Mesenchymal stem cell (in vitro differentiated cells and primary cell): ENCODE data around the gene TMEM192.
"Not testable (repeated sequence)": the region's sequence is repeated elsewhere in the genome, so short reads cannot be mapped to it uniquely, and the experiment has no call there.

Experiments used
- DNase-seq: peaks from one replicate; pipeline ENCODE4 v3.0.0-alpha.2; 2013
- H2AFZ ChIP-seq: one replicate; pipeline ENCODE4 v1.6.1; 2013; ENCODE audit warnings: low read depth, mild to moderate bottlenecking, control low read depth, inconsistent platforms, low read length, moderate library complexity
- H2AK5ac ChIP-seq: 2 replicates; pipeline ENCODE4 v1.6.1; 2013; ENCODE audit warnings: low read length, moderate library complexity, mild to moderate bottlenecking, inconsistent platforms; ENCODE audit not compliant: severe bottlenecking
- H2BK120ac ChIP-seq: one replicate; pipeline ENCODE4 v1.6.1; 2013; ENCODE audit warnings: low read depth, mild to moderate bottlenecking, inconsistent platforms, low read length, moderate library complexity
- H2BK12ac ChIP-seq, 2 experiments: one replicate each; pipeline ENCODE4 v1.6.1; 2013; ENCODE audit warnings: inconsistent platforms in 2 of 2, low read length in 2 of 2, mild to moderate bottlenecking in 2 of 2, moderate library complexity in 2 of 2, control low read depth in 1 of 2
- H2BK15ac ChIP-seq: one replicate; pipeline ENCODE4 v1.6.1; 2013; ENCODE audit warnings: mild to moderate bottlenecking, low read depth, inconsistent platforms; ENCODE audit not compliant: poor library complexity, severe bottlenecking
- H2BK5ac ChIP-seq: 2 replicates; pipeline ENCODE4 v1.6.1; 2013; ENCODE audit warnings: low read depth, mild to moderate bottlenecking, low read length, control low read depth, inconsistent platforms; ENCODE audit not compliant: poor library complexity, severe bottlenecking
- H3K14ac ChIP-seq, 2 experiments: one replicate each; pipeline ENCODE4 v1.6.1; 2013; ENCODE audit warnings: inconsistent platforms in 2 of 2, low read length in 2 of 2, control low read depth in 1 of 2, mild to moderate bottlenecking in 1 of 2, moderate library complexity in 1 of 2
- H3K18ac ChIP-seq, 2 experiments: one replicate each; pipeline ENCODE4 v1.6.1; 2013; ENCODE audit warnings: inconsistent platforms in 2 of 2, low read length in 2 of 2, control low read depth in 1 of 2, low read depth in 1 of 2, mild to moderate bottlenecking in 1 of 2
- H3K23ac ChIP-seq, 2 experiments: one replicate each; pipeline ENCODE4 v1.6.1; 2013; ENCODE audit warnings: inconsistent platforms in 2 of 2, low read length in 2 of 2, mild to moderate bottlenecking in 2 of 2, moderate library complexity in 2 of 2, control low read depth in 1 of 2
- H3K27ac ChIP-seq: 2 replicates; pipeline ENCODE4 v1.5.1; 2013; ENCODE audit warnings: mild to moderate bottlenecking, moderate library complexity, low read length, control low read depth, inconsistent platforms; ENCODE audit not compliant: poor library complexity, severe bottlenecking
- H3K27me3 ChIP-seq, 2 experiments: 2 replicates each; pipeline versions ENCODE4 v1.6.1 to v1.7.0; 2013; ENCODE audit warnings: low read length in 2 of 2, mild to moderate bottlenecking in 2 of 2, moderate library complexity in 2 of 2, control low read depth in 1 of 2, inconsistent platforms in 1 of 2; ENCODE audit not compliant: control insufficient read depth in 1 of 2, insufficient read depth in 1 of 2
- H3K36me3 ChIP-seq, 2 experiments: 2 replicates each; pipeline versions ENCODE4 v1.6.1 to v1.7.0; 2013; ENCODE audit warnings: low read length in 2 of 2, control low read depth in 1 of 2, inconsistent platforms in 1 of 2, low read depth in 1 of 2, mild to moderate bottlenecking in 1 of 2; ENCODE audit not compliant: insufficient read depth in 2 of 2, control insufficient read depth in 1 of 2
- H3K4ac ChIP-seq, 2 experiments: one replicate each; pipeline ENCODE4 v1.6.1; 2013; ENCODE audit warnings: inconsistent platforms in 2 of 2, low read length in 2 of 2, mild to moderate bottlenecking in 2 of 2, moderate library complexity in 2 of 2, control low read depth in 1 of 2, low read depth in 1 of 2
- H3K4me1 ChIP-seq: 2 replicates; pipeline ENCODE4 v1.6.1; 2013; ENCODE audit warnings: low read depth, low read length, control low read depth; ENCODE audit not compliant: control insufficient read depth, insufficient read depth
- H3K4me2 ChIP-seq: 2 replicates; pipeline ENCODE4 v1.6.1; 2013; ENCODE audit warnings: low read length, mild to moderate bottlenecking, inconsistent platforms; ENCODE audit not compliant: poor library complexity, severe bottlenecking
- H3K4me3 ChIP-seq, 2 experiments: 2 replicates each; pipeline versions ENCODE4 v1.5.1 to v1.7.0; 2013; ENCODE audit warnings: low read length in 2 of 2, mild to moderate bottlenecking in 2 of 2, control low read depth in 1 of 2, low read depth in 1 of 2; ENCODE audit not compliant: insufficient read depth in 1 of 2
- H3K79me1 ChIP-seq: replicated peaks from 2 replicates; pipeline ENCODE4 v1.6.1; 2013; ENCODE audit warnings: mild to moderate bottlenecking, control low read depth, low read length, inconsistent platforms; ENCODE audit not compliant: poor library complexity, severe bottlenecking
- H3K9ac ChIP-seq: 2 replicates; pipeline ENCODE4 v1.7.0; 2013; ENCODE audit warnings: mild to moderate bottlenecking, low read length, moderate library complexity
- H3K9me3 ChIP-seq: 2 replicates; pipeline ENCODE4 v1.7.0; 2013; ENCODE audit warnings: mild to moderate bottlenecking, low read length; ENCODE audit not compliant: control insufficient read depth
- H4K8ac ChIP-seq: one replicate; pipeline ENCODE4 v1.6.1; 2013; ENCODE audit warnings: inconsistent platforms, mild to moderate bottlenecking, low read length, moderate library complexity
- H4K91ac ChIP-seq: one replicate; pipeline ENCODE4 v1.6.1; 2013; ENCODE audit warnings: mild to moderate bottlenecking, low read length, inconsistent platforms
- WGBS: methylation state at CpG from one replicate; pipeline ENCODE4 v1.1.7; 2013; ENCODE audit warnings: mixed read lengths; 5-methylcytosine and 5-hydroxymethylcytosine counted together

TMEM192 gene

DNA sequence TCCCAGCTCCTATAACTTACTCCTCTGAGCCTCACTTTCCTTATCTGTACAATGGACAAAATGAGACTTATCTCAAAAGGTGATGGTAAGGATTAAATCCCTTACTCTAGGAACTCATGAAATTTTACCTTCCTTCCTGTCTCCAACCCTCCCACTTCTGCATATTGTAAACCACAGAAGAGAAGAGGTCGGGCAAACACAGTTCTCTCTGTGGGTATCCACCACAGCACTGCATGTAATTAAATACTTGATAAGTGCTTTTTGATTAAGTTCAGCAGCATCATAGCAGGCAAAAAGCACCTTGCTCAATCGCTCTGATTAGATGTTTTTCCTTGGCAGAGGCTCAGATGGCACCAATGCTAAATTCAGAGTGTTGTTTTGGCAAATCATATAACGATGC lies 17.3 kb upstream of the TMEM192 start:
- no peak overlapping the region for H3K23ac ChIP-seq
- H2BK5ac ChIP-seq = no peak overlapping the region
- no peak overlapping the region for H3K9ac ChIP-seq
- 61% methylated on average over 2 of the region's 3 CpGs for WGBS
- H3K4me2 ChIP-seq = no peak overlapping the region
- H3K4me1 ChIP-seq = no peaks in the 10 kb centered on the region
- H3K27ac ChIP-seq = no peak overlapping the region
- peaks cover 0 to 10% of the 10 kb centered on the region in 2 experiments for H3K27me3 ChIP-seq
- no peak overlapping the region for H2BK15ac ChIP-seq
- no peak overlapping the region for H3K18ac ChIP-seq
- no peak overlapping the region for H2AK5ac ChIP-seq
- no peak overlapping the region for H4K91ac ChIP-seq
- no peak overlapping the region for H3K4ac ChIP-seq
- no peaks in the 10 kb centered on the region for H3K36me3 ChIP-seq
- H3K14ac ChIP-seq = no peak overlapping the region
- H3K9me3 ChIP-seq = no peaks in the 10 kb centered on the region
- H2BK120ac ChIP-seq = no peak overlapping the region
- H3K79me1 ChIP-seq = no peaks in the 10 kb centered on the region
- H3K4me3 ChIP-seq = no peak overlapping the region
- no peak overlapping the region for H4K8ac ChIP-seq
- no peak overlapping the region for H2AFZ ChIP-seq
- H2BK12ac ChIP-seq = no peak overlapping the region
- no peak for DNase-seq

DNA sequence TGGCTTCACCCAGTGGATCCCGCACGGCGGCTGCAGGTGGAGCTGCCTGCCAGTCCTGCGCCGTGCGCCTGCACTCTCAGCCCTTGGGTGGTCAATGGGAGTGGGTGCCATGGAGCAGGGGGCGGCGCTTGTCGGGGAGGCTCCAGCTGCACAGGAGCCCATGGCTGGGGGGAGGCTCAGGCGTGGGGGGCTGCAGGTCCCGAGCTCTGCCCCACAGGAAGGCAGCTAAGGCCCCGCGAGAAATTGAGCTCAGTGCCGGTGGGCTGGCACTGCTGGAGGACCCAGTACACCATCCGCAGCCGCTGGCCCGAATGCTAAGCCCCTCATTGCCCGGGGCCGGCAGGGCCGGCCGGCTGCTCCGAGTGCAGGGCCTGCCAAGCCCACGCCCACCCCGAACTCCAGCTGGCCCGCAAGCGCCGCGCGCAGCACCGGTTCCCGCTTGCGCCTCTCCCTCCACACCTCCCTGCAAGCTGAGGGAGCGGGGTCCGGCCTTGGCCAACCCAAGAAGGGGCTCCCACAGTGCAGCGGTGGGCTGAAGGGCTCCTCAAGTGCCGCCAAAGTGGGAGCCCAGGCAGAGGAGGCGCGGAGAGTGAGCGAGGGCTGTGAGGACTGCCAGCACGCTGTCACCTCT lies 13.3 kb upstream of the TMEM192 start:
- H3K27ac ChIP-seq, H2AK5ac ChIP-seq, H2AFZ ChIP-seq, H2BK15ac ChIP-seq, H3K9ac ChIP-seq, H3K4me1 ChIP-seq, H3K36me3 ChIP-seq, H3K14ac ChIP-seq, H3K23ac ChIP-seq, H2BK5ac ChIP-seq, H3K4me2 ChIP-seq, H3K18ac ChIP-seq, H4K91ac ChIP-seq, H2BK120ac ChIP-seq, H3K4me3 ChIP-seq, DNase-seq, H2BK12ac ChIP-seq, H3K9me3 ChIP-seq, H3K4ac ChIP-seq, H3K27me3 ChIP-seq, H4K8ac ChIP-seq, H3K79me1 ChIP-seq: not testable (repeated sequence)
- 95% methylated on average over 40 of the region's 40 CpGs for WGBS

DNA sequence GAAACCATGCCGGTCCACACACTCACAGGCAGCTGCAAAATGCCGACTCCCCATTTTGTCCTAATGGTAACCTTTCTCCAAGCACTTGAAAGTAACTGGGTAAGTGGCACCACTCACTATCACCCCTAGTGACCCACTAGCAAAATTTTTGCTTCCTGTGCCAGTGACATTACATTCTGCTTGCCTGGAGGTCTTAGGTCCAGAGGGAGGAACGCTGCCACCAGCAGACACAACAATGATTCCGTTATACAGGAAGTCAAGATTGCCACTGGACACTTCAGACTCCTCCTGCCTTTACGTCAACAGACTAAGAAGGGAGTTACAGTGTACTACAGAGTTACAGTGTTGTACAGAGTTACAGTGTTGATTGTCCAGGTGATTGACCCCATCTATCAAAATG lies 11.8 kb upstream of the TMEM192 start:
- H3K27ac ChIP-seq = no peak overlapping the region
- no peak overlapping the region for H4K91ac ChIP-seq
- no peak overlapping the region for H3K18ac ChIP-seq
- H3K4me2 ChIP-seq = no peak overlapping the region
- H2BK120ac ChIP-seq = no peak overlapping the region
- WGBS = 88% methylated on average over 5 of the region's 5 CpGs
- H3K14ac ChIP-seq = no peak overlapping the region
- no peak overlapping the region for H3K4me3 ChIP-seq
- H3K4ac ChIP-seq = no peak overlapping the region
- no peak overlapping the region for H4K8ac ChIP-seq
- peaks cover 0 to 6% of the 10 kb centered on the region in 2 experiments for H3K27me3 ChIP-seq
- no peak overlapping the region for H2AK5ac ChIP-seq
- no peak for DNase-seq
- H3K79me1 ChIP-seq = no peaks in the 10 kb centered on the region
- no peaks in the 10 kb centered on the region for H3K4me1 ChIP-seq
- H3K9ac ChIP-seq = no peak overlapping the region
- no peak overlapping the region for H2BK15ac ChIP-seq
- no peak overlapping the region for H2BK12ac ChIP-seq
- H2BK5ac ChIP-seq = no peak overlapping the region
- no peak overlapping the region for H2AFZ ChIP-seq
- no peaks in the 10 kb centered on the region for H3K36me3 ChIP-seq
- no peak overlapping the region for H3K23ac ChIP-seq
- no peaks in the 10 kb centered on the region for H3K9me3 ChIP-seq

DNA sequence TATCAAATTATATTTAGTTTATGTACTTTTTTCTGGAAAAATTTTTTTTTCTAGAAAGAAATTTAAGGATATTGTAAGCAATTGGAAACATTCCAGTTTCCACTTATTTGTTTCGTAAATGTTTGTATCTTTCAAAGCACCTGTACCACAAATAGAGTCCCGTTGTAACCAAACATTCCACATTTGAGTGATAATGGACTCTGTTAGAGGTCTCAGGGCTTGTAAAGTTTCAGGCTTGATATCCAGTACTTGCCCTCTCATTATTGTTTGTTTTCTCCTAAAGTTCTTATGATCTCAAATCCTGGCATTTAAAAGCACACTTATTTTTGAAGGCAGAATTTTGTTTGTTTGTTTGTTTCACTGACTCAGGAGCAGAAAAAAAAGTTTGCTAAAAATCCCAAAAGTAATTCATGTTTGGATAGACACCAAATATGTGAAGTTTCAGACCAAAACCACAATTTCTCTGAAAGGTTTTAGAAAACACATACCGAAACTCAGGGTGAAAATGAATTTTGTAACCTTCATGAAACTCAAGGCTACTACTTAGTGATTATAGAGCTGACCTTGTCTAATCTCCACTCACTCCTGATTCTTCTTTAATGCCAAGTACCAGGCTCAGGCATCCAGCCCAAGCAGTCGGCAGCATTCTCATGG lies 5.7 kb upstream of the TMEM192 start:
- Histone ChIP-seq H2AFZ (no peak overlapping the region), H4K91ac (no peak overlapping the region), H3K36me3 (no peaks in the 10 kb centered on the region), H3K4me2 (no peak overlapping the region), H2BK12ac (no peak overlapping the region), H3K14ac (no peak overlapping the region), H3K18ac (no peak overlapping the region), H3K9ac (no peak overlapping the region), H3K27me3 (no peaks in the 10 kb centered on the region), H3K23ac (no peak overlapping the region), H3K79me1 (no peaks in the 10 kb centered on the region), H2AK5ac (no peak overlapping the region), H3K4ac (no peak overlapping the region), H3K4me1 (peaks cover 3% of the 10 kb centered on the region), H2BK15ac (no peak overlapping the region), H3K9me3 (no peaks in the 10 kb centered on the region), H4K8ac (no peak overlapping the region), H2BK5ac (no peak overlapping the region), H2BK120ac (no peak overlapping the region), H3K27ac (no peak overlapping the region), H3K4me3 (no peak overlapping the region)
- DNase-seq = no peak
- 93% methylated on average over 1 of the region's 4 CpGs for WGBS
